ENCODE measurements around the gene ADAM10.

The ADAM10 gene

DNA sequence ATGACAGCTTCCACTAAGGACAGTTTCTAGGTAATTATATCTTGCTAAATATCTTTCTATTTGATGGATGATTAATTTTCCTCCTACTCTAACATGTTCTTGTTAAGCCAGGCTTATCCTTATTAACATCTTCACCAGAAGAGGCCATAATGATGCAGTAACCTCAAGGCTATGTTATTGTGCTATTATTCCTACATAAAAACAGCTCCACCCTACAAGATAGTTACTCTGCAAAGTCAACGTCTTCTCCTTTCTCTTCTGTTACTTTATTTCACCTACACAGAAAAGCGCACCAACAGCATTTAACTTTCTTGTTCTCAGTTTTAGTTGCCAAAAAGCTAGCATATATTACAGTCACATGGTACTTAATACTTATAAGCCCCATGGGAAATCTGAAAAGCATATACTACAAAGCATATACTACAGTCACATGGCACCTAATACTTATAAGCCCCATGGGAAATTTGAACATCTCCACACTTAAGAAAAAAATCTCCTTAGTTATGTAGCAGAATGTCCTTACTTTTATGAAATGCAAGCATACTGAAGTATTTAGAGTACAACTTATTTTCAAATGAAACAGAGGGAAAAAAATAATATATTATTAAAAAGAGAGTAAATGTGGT lies 13.4 kb downstream of the ADAM10 start:
- TF ChIP-seq, protein P1, sequence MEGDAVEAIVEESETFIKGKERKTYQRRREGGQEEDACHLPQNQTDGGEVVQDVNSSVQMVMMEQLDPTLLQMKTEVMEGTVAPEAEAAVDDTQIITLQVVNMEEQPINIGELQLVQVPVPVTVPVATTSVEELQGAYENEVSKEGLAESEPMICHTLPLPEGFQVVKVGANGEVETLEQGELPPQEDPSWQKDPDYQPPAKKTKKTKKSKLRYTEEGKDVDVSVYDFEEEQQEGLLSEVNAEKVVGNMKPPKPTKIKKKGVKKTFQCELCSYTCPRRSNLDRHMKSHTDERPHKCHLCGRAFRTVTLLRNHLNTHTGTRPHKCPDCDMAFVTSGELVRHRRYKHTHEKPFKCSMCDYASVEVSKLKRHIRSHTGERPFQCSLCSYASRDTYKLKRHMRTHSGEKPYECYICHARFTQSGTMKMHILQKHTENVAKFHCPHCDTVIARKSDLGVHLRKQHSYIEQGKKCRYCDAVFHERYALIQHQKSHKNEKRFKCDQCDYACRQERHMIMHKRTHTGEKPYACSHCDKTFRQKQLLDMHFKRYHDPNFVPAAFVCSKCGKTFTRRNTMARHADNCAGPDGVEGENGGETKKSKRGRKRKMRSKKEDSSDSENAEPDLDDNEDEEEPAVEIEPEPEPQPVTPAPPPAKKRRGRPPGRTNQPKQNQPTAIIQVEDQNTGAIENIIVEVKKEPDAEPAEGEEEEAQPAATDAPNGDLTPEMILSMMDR (conservative IDR thresholded peaks at IDR 0.05; ENCODE audit: low read depth, low read length), result no peak
- H3K4me3 ChIP-seq (ENCODE audit: low read depth, low read length), result no peak overlapping the region
- DNase-seq (ENCODE audit: low read depth), result no peak

DNA sequence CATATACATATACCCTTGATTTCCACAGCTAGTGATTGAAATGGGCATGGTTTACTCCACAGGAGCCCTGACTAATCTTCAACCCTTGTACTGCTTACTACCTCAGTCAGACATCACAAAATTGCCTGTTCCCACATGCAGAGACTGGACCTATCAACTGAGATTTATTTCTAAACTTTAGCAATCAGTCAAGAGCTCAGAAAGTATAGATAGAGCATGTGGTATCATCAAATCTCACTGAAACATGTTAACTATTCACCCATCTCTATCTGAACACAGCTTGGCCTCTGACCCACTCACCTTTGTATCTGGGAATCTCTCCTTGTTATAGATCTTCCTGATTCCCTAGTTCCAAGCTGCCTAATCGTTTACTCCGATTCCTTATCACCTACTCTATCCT lies 14.6 kb downstream of the ADAM10 start:
- TF ChIP-seq, protein P1 (conservative IDR thresholded peaks at IDR 0.05; ENCODE audit: low read depth, low read length), result no peak

DNA sequence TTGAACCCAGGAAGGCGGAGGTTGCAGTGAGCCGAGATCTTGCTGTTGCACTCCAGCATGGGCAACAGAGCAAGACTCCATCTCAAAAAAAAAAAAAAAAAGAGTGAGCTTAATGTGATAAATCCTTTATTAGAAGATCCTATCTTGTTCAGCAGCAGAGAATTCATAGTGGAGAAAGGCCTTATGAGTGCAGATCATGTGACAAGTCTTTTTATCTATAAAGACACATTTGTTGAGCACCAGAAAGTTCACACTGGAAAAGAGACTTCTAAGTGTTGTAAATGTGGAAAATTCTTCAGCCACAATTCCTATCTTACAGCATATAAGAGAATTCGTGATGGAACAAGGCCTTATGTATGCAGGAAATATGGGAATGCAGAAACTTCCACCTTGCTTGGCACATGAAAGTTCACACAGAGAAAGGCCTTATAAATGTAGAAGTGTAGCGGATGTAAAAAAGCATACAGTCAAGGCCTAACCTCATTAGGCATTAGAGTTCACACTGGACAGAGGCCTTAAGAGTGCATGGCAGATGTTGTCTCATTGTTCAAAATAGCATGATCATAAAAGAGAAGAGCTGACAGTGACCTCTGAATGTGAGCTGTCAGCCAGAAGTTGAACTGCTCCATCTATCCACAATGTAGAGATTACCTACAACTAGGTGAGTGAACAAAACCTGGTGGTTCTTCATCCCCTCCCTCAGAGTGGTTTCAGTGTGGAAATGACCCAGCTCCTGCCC lies 16.7 kb downstream of the ADAM10 start:
- no peak overlapping the region for H3K4me3 ChIP-seq (ENCODE audit: low read depth, low read length)
- TF ChIP-seq, protein P1 (conservative IDR thresholded peaks at IDR 0.05; ENCODE audit: low read depth, low read length), result no peak
- DNase-seq (ENCODE audit: low read depth), result no peak

More for the DNA sequence above, 14.6 kb downstream of the ADAM10 start:
- peak; percentile 43 for DNase-seq (ENCODE audit: low read depth)
- H3K4me3 ChIP-seq (ENCODE audit: low read depth, low read length), result no peak overlapping the region

DNA sequence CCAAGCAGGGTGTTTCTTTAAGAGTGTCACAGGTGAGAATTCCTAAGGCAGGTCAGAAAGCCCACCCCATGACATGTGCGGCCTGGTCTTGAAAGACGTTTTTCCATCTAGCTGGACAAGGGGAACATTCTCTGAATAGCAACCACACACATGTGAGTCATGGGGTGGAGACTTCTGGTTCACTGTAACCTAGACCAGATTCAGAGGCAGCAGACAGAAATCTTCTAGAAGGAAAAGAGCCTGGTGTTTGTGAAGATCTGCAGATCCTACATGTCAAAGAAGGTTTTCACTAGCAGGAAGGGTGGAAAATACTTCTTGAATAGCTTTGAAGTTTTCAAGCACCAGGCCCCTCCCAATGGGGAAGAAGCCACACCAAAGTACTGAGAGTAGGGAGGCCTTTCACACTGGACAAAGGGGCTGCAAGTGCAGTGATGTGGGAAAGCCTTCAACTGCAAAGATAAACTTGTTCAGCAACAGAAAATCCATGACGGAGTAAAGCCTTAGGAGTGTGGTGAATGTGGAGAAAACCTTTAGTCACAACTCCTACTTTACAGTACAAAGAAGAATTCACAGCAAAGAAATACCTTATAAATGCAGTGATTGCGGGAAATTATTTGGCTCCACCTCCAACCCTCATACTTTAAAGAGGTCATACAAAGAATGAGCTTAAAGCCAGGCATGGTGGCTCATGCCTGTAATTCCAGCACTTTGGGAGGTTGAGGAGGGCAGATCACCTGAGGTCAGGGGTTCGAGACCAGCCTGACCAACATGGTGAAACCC lies 17.6 kb downstream of the ADAM10 start:
- TF ChIP-seq, protein P1 (conservative IDR thresholded peaks at IDR 0.05; ENCODE audit: low read depth, low read length), result no peak
- peak; percentile 89 for DNase-seq (ENCODE audit: low read depth)
- no peak overlapping the region for H3K4me3 ChIP-seq (ENCODE audit: low read depth, low read length)

DNA sequence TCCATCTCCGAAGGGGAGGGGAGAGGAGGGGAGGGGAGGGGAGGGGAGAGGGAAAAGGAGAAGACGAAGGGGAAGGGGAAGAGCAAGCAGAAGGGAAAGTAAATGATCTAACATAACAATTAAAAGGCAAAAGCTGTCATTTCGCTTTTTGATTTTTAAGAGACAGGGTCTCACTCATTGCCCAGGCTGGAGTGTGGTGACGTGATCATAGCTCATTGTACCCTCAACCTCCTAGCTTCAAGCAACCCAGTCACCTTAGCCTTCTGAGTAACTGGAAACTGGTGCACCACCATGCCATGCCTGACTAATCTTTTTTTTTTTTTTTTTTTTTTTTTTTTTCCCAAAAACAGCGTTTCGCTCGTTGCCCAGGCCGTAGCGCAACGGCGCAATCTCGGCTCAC lies 22.6 kb downstream of the ADAM10 start:
- DNase-seq (ENCODE audit: low read depth), result no peak
- TF ChIP-seq, protein P1 (conservative IDR thresholded peaks at IDR 0.05; ENCODE audit: low read depth, low read length), result no peak
- H3K4me3 ChIP-seq (ENCODE audit: low read depth, low read length), result no peak overlapping the region

DNA sequence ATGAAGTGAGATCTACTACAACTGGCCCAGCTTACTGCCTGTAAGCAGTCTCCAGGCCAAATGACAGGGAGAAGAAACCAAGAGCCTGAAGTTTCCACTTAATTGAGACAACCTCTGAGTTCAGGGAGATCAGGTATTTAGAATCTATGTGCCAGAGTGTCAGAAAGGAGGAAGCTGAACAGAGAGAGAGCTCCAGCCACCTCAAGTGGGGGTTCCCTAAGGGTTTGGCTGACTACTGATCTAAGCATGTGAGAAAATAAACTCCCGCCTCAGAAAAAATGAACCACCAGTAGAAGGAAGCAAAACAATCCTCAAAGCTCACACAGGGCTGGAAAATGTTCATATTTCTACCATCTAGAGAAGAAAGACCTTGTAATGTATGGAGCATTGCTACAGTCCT lies 25.0 kb downstream of the ADAM10 start:
- H3K4me3 ChIP-seq (ENCODE audit: low read depth, low read length), result no peak overlapping the region
- TF ChIP-seq, protein P1 (conservative IDR thresholded peaks at IDR 0.05; ENCODE audit: low read depth, low read length), result no peak
- peak; percentile 81 for DNase-seq (ENCODE audit: low read depth)
